ENCODE measurements around the gene NECTIN1. TPM values are rescaled to one million over a fixed set of nuclear protein-coding genes. Genes with fewer than 3 reads are reported as not detected.

The NECTIN1 gene
- total RNA-seq, 1 donor: 5.8 TPM

GRCh38 chr11:119763071-119763728, 34.2 kb upstream of the NECTIN1 start:
- TF ChIP-seq CTCF (IDR thresholded peaks at IDR 0.05; ENCODE audit: extremely low read depth, low read depth, low read length): no peak
- Histone ChIP-seq H2AFZ (ENCODE audit: low read length) (no peak overlapping the region), H3K4me2 (ENCODE audit: insufficient read depth, low read length) (no peak overlapping the region), H3K79me2 (ENCODE audit: insufficient read depth, low read length) (no peaks in the 10 kb centered on the region), H3K9me3 (ENCODE audit: low read depth, low read length) (no peaks in the 10 kb centered on the region), H3K27ac (ENCODE audit: low read depth, low read length) (no peak overlapping the region), H3K27me3 (ENCODE audit: insufficient read depth, low read length) (peaks cover 4% of the 10 kb centered on the region), H3K4me1 (ENCODE audit: insufficient read depth, low read length) (peaks cover 13% of the 10 kb centered on the region), H3K36me3 (ENCODE audit: insufficient read depth, low read length) (no peaks in the 10 kb centered on the region), H3K4me3 (ENCODE audit: insufficient read depth, low read length) (no peak overlapping the region), H4K20me1 (ENCODE audit: insufficient read depth, low read length) (no peaks in the 10 kb centered on the region)
- DNase-seq (ENCODE audit: insufficient read length, low spot score, missing footprints): no peak

- no peak overlapping the region for H3K4me3 ChIP-seq (ENCODE audit: insufficient read depth, low read length)
- peak overlapping the region; percentile 24 for H2AFZ ChIP-seq (ENCODE audit: low read length)
- peaks cover 13% of the 10 kb centered on the region for H3K4me1 ChIP-seq (ENCODE audit: insufficient read depth, low read length)
- TF ChIP-seq CTCF (IDR thresholded peaks at IDR 0.05; ENCODE audit: extremely low read depth, low read depth, low read length): no peak
- peak overlapping the region; percentile 45 for H3K4me2 ChIP-seq (ENCODE audit: insufficient read depth, low read length)
- no peaks in the 10 kb centered on the region for H3K9me3 ChIP-seq (ENCODE audit: low read depth, low read length)
- H3K27ac ChIP-seq (ENCODE audit: low read depth, low read length): no peak overlapping the region
- no peaks in the 10 kb centered on the region for H3K79me2 ChIP-seq (ENCODE audit: insufficient read depth, low read length)
- DNase-seq (ENCODE audit: insufficient read length, low spot score, missing footprints): no peak
- no peaks in the 10 kb centered on the region for H3K36me3 ChIP-seq (ENCODE audit: insufficient read depth, low read length)
- no peaks in the 10 kb centered on the region for H4K20me1 ChIP-seq (ENCODE audit: insufficient read depth, low read length)
- peaks cover 4% of the 10 kb centered on the region for H3K27me3 ChIP-seq (ENCODE audit: insufficient read depth, low read length)
Measured at GRCh38 chr11:119759747-119760412, 30.9 kb upstream of the NECTIN1 start.

GRCh38 chr11:119759324-119759723, 30.3 kb upstream of the NECTIN1 start:
- Histone ChIP-seq H2AFZ (ENCODE audit: low read length) (peak overlapping the region; percentile 24), H3K4me1 (ENCODE audit: insufficient read depth, low read length) (peaks cover 13% of the 10 kb centered on the region), H4K20me1 (ENCODE audit: insufficient read depth, low read length) (no peaks in the 10 kb centered on the region), H3K4me2 (ENCODE audit: insufficient read depth, low read length) (peak overlapping the region; percentile 45), H3K27me3 (ENCODE audit: insufficient read depth, low read length) (peaks cover 8% of the 10 kb centered on the region), H3K4me3 (ENCODE audit: insufficient read depth, low read length) (no peak overlapping the region), H3K79me2 (ENCODE audit: insufficient read depth, low read length) (no peaks in the 10 kb centered on the region), H3K36me3 (ENCODE audit: insufficient read depth, low read length) (no peaks in the 10 kb centered on the region), H3K9me3 (ENCODE audit: low read depth, low read length) (no peaks in the 10 kb centered on the region), H3K27ac (ENCODE audit: low read depth, low read length) (no peak overlapping the region)
- DNase-seq (ENCODE audit: insufficient read length, low spot score, missing footprints): peak; percentile 94
- TF ChIP-seq CTCF (IDR thresholded peaks at IDR 0.05; ENCODE audit: extremely low read depth, low read depth, low read length): no peak

- Histone ChIP-seq H3K27me3 (ENCODE audit: insufficient read depth, low read length) (peaks cover 14% of the 10 kb centered on the region), H3K4me1 (ENCODE audit: insufficient read depth, low read length) (peaks cover 10% of the 10 kb centered on the region), H3K36me3 (ENCODE audit: insufficient read depth, low read length) (no peaks in the 10 kb centered on the region), H3K79me2 (ENCODE audit: insufficient read depth, low read length) (no peaks in the 10 kb centered on the region), H2AFZ (ENCODE audit: low read length) (no peak overlapping the region), H3K27ac (ENCODE audit: low read depth, low read length) (no peak overlapping the region), H4K20me1 (ENCODE audit: insufficient read depth, low read length) (no peaks in the 10 kb centered on the region), H3K4me2 (ENCODE audit: insufficient read depth, low read length) (no peak overlapping the region), H3K4me3 (ENCODE audit: insufficient read depth, low read length) (no peak overlapping the region), H3K9me3 (ENCODE audit: low read depth, low read length) (no peaks in the 10 kb centered on the region)
- TF ChIP-seq CTCF (IDR thresholded peaks at IDR 0.05; ENCODE audit: extremely low read depth, low read depth, low read length): no peak
- peak; percentile 71 for DNase-seq (ENCODE audit: insufficient read length, low spot score, missing footprints)
Measured at GRCh38 chr11:119758291-119758690, 29.3 kb upstream of the NECTIN1 start.
